Fibroblast of pulmonary artery (primary cell): ENCODE measurements around the gene TAS1R1.

ENCODE experiments used
- DNase-seq: peaks from one replicate; pipeline ENCODE4 v3.0.0-alpha.2; 2010; ENCODE audit warnings: low read depth
- H3K4me3 ChIP-seq: replicated peaks from 2 replicates; pipeline ENCODE4 v1.5.1; 2011; ENCODE audit warnings: low read depth, mild to moderate bottlenecking, control low read depth, low read length, moderate library complexity
- CTCF ChIP-seq: IDR thresholded peaks from 2 replicates; pipeline ENCODE4 v1.5.1; 2011; ENCODE audit warnings: mild to moderate bottlenecking, control low read depth, low read length, inconsistent platforms; ENCODE audit errors: missing control alignments

The TAS1R1 gene

DNA sequence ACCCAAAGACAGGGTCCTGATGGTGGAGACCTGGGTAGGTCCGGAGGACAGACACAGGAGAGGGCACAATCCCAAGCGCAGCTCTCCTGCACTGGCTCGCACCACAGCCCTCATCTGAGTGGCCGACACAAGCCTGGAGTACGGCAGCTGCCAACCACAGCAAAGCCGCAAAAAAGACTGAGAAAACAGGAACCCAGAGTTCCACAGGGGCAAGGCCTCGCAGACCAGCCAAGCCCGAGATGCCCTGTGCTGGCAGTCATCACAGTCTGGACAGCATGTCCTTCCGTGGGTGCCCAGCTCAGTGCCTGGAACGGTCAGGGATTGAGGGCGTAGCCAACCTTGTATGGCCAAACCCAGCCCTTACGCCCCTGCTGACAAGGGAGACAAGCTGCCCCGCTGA lies 36.1 kb downstream of the TAS1R1 start:
- no peak for DNase-seq
- TF ChIP-seq CTCF = no peak
- no peak overlapping the region for H3K4me3 ChIP-seq

DNA sequence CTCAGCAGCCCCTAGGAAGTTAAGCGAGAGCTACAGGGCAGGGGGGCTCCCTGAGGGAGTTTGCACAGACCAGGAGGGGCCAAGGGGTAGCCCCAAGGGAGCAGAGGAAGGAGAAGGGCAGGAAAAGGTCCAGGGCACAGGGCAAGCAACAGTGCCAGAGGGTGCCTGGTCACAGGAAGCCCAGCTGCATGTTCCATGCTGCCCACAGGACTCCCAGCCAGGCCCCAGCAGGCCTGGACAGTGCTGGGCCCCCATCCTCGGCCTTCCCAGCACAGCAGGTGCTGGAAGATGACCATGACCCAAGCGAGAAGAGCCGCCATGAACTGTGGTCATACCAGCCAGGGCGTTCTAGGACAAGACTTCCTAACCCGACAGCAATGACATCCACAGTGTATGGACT lies 36.5 kb downstream of the TAS1R1 start:
- H3K4me3 ChIP-seq = no peak overlapping the region
- DNase-seq = no peak
- TF ChIP-seq CTCF = no peak

- no peak for DNase-seq
- H3K4me3 ChIP-seq = no peak overlapping the region
- no peak for TF ChIP-seq CTCF
These were observed 37.3 kb downstream of the TAS1R1 start for GRCh38 chr1:6592441-6592840.

DNA sequence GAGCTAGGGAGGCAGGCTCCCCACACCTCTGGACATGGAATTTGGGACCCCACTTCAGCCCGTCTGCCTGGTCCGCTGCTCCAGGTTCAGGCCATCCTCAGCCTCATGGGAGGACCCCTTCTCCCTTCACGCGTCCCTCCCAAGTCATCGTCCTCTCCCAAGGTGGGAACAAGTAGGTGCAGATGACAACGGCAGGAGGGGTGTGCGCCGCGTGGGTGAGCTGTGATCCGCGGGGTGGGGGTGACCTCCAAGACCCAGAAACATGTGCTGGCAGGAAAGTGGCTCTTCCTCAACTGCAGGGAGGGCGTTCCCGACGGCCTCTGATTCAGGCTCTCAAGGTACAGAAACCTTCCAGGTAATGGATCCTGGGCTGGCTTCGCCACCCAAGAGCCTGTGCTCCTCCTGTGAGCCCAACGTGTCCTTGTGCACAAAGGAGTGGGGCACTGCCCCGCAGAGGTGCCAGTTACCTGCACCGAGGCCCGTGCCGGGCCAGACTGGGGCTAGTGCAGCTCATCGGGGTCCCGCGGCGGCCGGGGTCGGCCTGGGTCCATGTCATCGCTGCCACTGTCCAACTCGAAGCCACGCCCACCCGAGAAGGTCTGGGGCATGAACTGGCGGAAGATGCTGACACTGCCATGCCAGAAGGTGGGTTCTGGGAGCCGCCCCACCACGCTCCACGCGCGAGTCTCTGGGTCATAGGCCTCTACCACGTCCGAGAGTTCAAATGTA lies 37.9 kb downstream of the TAS1R1 start:
- no peak for DNase-seq
- TF ChIP-seq CTCF = no peak
- no peak overlapping the region for H3K4me3 ChIP-seq

DNA sequence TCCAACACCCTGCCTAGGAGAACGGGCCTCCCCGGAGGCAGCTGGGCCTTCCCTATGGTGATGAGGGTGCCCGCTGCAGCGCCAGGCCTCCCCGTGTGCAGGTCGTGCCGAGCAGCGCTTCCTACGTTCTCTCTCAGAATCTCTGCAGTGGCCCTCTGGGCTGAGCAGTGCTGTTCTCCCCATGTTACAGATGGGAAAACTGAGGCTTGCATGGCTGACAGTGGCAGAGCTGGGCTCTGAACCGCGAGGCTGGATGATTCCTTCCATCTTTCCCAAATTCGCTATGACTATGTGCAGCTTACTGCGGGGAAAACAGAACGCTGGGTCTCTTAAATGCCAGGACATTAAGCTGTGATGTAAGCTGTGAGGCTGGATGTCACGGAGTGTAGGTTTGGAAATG lies 38.7 kb downstream of the TAS1R1 start:
- TF ChIP-seq CTCF = no peak
- DNase-seq = no peak

GRCh38 chr1:6594977-6595740 lies 40.1 kb downstream of the TAS1R1 start:
- H3K4me3 ChIP-seq = no peak overlapping the region
- TF ChIP-seq CTCF = no peak
- DNase-seq = no peak

More for the DNA sequence above, 38.7 kb downstream of the TAS1R1 start:
- no peak overlapping the region for H3K4me3 ChIP-seq
